ENCODE data around the gene RGS3.

Gene RGS3

GRCh38 chr9:113596616-113597320, 133.2 kb downstream of the RGS3 start:
- no peak for TF ChIP-seq CTCF (conservative IDR thresholded peaks at IDR 0.05)
- H3K27ac ChIP-seq, result no peak overlapping the region

- H3K27ac ChIP-seq, result no peak overlapping the region
- no peak for TF ChIP-seq CTCF (conservative IDR thresholded peaks at IDR 0.05)
These were observed 134.1 kb downstream of the RGS3 start for GRCh38 chr9:113597390-113598241.

GRCh38 chr9:113598451-113598850, 134.9 kb downstream of the RGS3 start:
- TF ChIP-seq CTCF (conservative IDR thresholded peaks at IDR 0.05), result no peak
- no peak overlapping the region for H3K27ac ChIP-seq

GRCh38 chr9:113598883-113599282, 135.4 kb downstream of the RGS3 start:
- TF ChIP-seq CTCF (conservative IDR thresholded peaks at IDR 0.05), result no peak
- H3K27ac ChIP-seq, result no peak overlapping the region

- no peak overlapping the region for H3K27ac ChIP-seq
- TF ChIP-seq CTCF (conservative IDR thresholded peaks at IDR 0.05), result no peak
These were observed 136.1 kb downstream of the RGS3 start for GRCh38 chr9:113599646-113600022.

GRCh38 chr9:113600023-113600823, 136.7 kb downstream of the RGS3 start:
- no peak for TF ChIP-seq CTCF (conservative IDR thresholded peaks at IDR 0.05)
- H3K27ac ChIP-seq, result no peak overlapping the region
